ENCODE data around the gene PGAP2.
"Not testable (repeated sequence)": the region's sequence is repeated elsewhere in the genome, so short reads cannot be mapped to it uniquely, and the experiment has no call there.

Gene PGAP2

GRCh38 chr11:3803726-3804495 lies 4.4 kb upstream of the PGAP2 start:
- DNase-seq (ENCODE audit: low read depth in 2 of 2, low spot score in 1 of 2), result no peak

- no peak for DNase-seq (ENCODE audit: low read depth in 2 of 2, low spot score in 1 of 2)
These were observed 682 bp downstream of the PGAP2 start for GRCh38 chr11:3808861-3809623.

DNA sequence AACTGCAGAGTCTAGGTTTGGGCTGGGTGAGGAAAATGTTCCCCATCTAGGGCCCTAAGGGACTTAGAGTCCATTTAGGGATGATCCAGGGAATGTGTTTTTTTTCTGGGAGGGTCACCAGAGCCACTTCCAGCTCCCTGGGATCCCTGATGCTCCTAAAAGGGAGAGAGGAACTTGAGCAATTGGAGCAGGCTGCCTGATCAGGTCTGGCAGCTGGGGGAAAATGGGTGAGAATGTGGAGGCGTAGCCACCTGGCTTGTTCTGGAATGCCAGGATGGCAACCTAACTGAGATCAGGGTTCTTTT lies 1.2 kb downstream of the PGAP2 start:
- no peak for DNase-seq (ENCODE audit: low read depth in 2 of 2, low spot score in 1 of 2)

DNA sequence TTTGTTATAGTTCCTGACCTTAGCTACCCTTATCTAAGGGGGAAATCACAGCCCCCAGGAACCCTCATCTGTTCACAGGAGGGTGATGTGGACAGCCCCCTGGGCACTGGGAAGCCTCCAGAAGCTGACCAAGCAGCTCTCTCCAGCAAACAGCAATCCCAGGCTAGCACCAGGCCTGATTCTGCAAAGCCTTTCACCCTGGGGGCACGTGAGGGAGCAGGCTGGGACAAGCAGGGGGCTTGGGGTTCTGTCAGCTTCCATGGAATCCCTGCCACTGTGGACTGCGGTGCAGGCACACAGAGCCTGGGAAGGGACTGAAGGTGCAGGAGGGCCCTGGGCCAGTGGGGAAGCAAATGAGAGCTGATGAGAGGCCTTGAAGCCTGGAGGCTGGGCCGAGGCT lies 2.1 kb downstream of the PGAP2 start:
- DNase-seq (ENCODE audit: low read depth in 2 of 2, low spot score in 1 of 2), result no peak

DNA sequence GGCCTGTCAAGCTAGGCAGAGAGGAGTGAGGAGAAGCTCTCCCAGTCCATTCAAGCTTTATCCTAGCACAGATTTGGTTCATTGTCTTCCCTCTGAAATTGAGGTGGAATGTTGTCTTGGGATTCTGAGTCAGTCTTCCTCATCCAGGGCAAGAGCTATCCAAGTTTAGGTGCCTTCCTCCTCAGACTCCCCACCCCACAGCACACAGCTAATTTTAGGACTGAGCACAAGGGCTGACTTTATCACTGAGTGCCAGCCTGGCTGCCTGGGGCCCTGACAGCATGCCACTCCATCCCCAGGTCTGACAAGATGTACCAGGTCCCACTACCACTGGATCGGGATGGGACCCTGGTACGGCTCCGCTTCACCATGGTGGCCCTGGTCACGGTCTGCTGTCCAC lies 2.6 kb downstream of the PGAP2 start:
- no peak for DNase-seq (ENCODE audit: low read depth in 2 of 2, low spot score in 1 of 2)

DNA sequence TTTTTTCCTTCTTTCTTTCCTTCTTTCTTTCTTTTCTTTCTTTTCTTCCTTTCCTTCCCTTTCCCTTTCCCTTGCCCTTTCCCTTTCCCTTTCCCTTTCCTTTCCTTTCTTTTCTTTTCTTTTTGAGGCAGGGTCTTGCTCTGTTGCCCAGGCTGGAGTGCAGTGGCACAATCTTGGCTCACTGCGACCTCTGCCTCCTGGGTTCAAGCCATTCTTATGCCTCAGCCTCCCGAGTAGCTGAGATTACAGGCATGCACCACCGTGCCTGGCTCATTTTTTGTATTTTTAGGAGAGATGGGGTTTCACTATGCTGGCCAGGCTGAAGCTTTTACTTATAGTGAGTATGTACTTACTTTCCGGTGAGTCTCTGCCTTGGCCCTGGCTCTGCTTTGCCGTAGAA lies 6.5 kb downstream of the PGAP2 start:
- not testable (repeated sequence) for DNase-seq (ENCODE audit: low read depth in 2 of 2, low spot score in 1 of 2)

DNA sequence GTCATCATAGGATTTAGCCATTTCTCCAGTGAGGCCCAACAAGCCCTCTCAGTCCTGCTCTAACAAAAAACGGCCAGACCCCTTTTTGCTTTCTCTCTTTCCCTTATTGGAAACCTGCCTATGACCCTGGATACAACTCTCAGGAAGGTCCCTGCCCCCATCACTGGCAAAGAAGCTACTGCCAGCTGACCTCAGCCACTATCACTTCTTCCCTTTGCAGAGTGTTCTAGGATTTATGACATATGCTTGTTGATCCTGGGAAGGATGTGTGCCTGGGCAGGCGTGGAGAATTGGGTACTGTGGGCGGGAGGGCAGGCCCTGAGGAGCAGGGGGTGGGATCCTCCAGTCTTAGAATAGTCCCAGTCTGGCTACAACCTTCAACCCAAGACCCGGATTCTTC lies 7.5 kb downstream of the PGAP2 start:
- DNase-seq (ENCODE audit: low read depth in 2 of 2, low spot score in 1 of 2), result no peak

DNA sequence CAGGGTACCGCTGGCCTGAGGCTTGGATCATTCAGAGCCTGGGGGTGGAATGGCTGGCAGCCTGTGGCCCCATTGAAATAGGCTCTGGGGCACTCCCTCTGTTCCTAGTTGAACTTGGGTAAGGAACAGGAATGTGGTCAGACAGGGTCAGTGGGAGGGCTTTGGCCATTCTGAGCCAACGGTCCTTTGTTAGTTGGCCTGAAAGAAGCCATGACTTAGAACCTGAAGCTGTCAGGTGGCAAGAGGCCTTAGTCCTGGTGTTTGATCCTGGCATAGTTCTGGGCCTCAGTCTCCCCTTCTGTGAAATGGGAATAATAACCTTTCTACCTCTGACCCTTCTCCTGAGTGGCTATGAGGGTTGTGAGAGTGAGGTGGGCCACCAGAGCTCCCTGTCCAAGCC lies 8.3 kb downstream of the PGAP2 start:
- DNase-seq (ENCODE audit: low read depth in 2 of 2, low spot score in 1 of 2), result no peak

DNA sequence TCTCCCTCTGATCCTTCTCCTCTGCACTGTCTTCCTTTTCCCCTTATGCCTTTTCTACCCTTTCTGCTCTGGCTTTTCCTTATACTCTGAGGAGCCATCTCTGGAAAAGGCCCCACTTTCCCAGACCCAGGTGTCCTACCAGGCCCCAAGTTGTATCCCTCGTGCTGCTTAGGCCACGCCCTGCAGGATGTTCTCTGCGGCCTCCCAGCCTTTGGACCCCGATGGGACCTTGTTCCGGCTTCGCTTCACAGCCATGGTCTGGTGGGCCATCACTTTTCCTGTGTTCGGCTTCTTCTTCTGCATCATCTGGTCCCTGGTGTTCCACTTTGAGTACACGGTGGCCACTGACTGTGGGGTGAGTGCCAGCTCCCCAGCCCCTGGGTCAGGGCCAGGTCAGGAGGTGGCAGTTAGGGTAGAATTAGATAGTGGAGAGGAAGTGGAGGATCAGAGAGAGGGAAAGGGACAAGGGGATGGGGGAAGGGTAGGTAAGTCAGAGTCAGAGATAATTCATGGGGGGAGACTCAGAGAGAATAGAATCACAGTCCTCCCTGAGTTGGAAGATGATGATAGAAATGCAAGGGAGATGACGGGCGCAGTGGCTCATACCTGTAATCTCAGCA lies 8.9 kb downstream of the PGAP2 start:
- no peak for DNase-seq (ENCODE audit: low read depth in 2 of 2, low spot score in 1 of 2)

DNA sequence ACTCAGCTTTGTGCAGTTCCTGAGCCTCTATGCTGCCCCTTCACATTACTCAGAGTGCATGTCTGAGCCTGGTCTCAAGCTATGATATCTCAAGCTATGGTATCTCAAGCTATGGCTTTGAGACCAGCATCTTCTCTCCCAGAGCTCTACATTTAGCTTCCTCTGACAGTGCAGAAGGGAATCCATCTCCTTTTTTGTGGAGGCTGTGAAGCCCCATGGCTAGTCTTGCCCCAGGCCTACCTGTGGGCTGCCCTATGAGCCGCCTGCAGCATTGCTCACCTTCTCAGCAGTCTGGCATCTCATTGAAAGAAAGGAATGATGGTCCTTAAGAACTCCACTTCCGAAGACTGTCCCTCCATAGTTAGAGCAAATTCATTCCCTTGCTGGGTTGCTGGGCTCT lies 12.6 kb downstream of the PGAP2 start:
- no peak for DNase-seq (ENCODE audit: low read depth in 2 of 2, low spot score in 1 of 2)

DNA sequence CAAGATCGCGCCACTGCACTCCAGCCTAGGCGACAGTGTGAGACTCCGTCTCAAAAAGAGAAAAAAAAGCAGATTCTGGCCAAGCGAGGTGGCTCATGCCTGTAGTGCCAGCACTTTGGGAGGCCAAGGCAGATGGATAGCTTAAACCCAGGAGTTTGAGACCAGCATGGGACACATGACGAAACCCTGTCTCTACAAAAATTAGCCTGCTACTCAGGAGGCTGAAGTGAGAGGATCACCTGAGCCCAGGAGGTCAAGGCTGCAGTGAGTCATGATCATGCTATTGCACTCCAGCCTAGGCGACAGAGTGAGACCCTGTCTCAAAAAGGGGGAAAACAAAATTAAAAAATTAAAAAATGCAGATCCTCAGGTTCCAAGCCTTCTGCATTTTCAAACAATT lies 14.0 kb downstream of the PGAP2 start:
- no peak for DNase-seq (ENCODE audit: low read depth in 2 of 2, low spot score in 1 of 2)

DNA sequence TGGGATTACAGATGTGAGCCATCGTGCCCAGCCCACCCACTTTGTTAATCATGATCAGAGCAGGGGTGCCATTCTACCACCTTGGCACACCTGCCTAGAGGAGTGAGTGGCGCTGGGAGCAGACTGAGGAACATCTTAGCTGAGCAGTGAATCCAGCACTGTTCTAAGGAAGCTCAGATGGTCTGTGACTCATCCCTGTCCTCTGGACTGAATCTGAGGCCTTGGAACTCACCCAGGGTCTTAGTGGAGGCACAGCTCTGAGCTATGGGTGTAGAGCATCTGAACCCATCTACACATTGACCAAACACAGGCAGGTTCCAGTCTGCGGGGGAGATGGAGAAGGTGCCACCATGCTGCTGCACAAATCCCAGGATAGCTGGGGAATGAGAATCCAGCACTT lies 14.9 kb downstream of the PGAP2 start:
- DNase-seq (ENCODE audit: low read depth in 2 of 2, low spot score in 1 of 2), result no peak

DNA sequence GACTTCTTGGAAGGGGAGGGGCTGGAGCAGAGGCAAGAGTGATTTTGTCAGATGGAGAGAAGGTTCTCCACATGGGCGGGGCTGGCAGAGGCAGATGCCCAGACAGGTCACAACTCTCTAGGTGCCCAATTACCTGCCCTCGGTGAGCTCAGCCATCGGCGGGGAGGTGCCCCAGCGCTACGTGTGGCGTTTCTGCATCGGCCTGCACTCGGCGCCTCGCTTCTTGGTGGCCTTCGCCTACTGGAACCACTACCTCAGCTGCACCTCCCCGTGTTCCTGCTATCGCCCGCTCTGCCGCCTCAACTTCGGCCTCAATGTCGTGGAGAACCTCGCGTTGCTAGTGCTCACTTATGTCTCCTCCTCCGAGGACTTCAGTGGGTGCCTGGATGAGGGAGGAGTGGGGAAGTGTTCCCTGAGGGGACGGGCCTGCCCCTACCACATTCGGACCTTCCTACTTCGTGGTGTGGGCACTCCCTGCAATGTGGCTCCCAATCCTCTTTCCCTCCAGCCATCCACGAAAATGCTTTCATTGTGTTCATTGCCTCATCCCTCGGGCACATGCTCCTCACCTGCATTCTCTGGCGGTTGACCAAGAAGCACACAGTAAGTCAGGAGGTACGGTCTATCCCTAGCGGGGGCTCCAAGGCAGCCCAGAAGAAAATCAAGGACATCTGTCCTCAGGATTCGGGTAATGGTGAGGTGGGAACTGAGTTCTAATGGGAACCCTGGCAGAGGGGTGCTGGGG lies 15.6 kb downstream of the PGAP2 start:
- no peak for DNase-seq (ENCODE audit: low read depth in 2 of 2, low spot score in 1 of 2)

- DNase-seq (ENCODE audit: low read depth in 2 of 2, low spot score in 1 of 2), result peak; percentile 62 to 67
These were observed 16.5 kb downstream of the PGAP2 start for GRCh38 chr11:3824714-3825472.

DNA sequence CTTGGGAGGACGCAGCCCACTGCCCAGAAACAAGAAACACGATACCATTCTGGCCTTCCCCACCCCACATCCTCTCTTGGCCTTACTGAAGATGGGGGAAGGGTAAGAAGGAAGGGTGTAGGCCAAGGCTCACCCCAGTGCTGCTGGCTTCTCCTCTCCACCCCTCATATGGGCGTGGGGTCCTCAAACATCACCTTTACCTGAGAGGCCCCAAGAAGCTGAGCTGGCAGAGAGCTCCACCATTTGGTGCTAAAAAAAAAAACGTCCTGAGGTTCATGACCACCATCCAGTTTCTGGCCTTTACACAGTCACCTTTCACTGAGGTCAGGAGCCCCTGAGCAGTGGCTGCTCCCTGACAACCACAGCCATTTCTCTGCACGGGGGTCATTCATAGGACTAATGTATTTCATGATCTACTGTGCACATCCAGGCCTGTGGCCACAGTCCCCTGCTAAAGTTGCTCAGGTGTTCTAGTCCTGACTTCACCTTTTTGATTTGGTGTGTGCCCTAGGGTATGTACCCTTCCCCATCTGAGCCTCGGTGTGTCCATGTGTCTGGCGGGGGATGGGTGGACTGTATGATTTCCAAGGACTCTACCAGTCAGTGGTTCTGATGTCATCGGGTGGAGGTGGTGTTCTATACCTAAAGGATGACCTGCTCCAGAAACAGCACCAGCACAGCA lies 17.3 kb downstream of the PGAP2 start:
- no peak for DNase-seq (ENCODE audit: low read depth in 2 of 2, low spot score in 1 of 2)

DNA sequence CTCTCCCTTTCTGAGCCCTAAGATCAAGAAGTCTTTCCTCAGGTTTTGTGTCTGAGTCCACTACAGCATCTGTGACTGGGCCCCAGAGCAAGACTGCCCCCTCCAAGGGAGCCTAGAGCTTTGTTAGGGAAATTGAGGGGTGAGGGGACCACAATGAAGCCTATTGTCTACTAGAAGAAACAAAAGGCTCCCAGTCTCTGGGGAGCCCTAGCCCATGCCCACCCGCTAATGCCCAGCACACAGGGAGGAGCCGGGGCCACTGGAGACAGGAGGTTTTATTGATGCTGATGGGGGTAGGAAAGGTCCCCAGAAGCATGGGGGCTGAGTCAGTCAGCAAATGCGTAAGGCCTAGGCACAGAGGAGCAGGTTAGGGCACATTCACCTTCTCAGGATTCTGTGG lies 18.4 kb downstream of the PGAP2 start:
- DNase-seq (ENCODE audit: low read depth in 2 of 2, low spot score in 1 of 2), result no peak

- no peak for DNase-seq (ENCODE audit: low read depth in 2 of 2, low spot score in 1 of 2)
These were observed 19.2 kb downstream of the PGAP2 start for GRCh38 chr11:3827434-3828186.

GRCh38 chr11:3830088-3830487 lies 21.7 kb downstream of the PGAP2 start:
- no peak for DNase-seq (ENCODE audit: low read depth in 2 of 2, low spot score in 1 of 2)

- no peak for DNase-seq (ENCODE audit: low read depth in 2 of 2, low spot score in 1 of 2)
These were observed 22.4 kb downstream of the PGAP2 start for GRCh38 chr11:3830730-3831129.

All from stimulated activated CD8-positive, alpha-beta memory T cell treated with anti-CD3 and anti-CD28 coated beads, Interleukin-4, amount 100 ng/mL, for 4 hours (primary cell).